AG10803 (cell line): ENCODE results near the gene RAB11FIP3.

Source experiments
- DNase-seq: peaks from one replicate; pipeline ENCODE4 v3.0.0; 2010; ENCODE audit warnings: low read depth
- H3K4me3 ChIP-seq: 2 replicates; pipeline ENCODE4 v1.5.1; 2011; ENCODE audit warnings: mild to moderate bottlenecking, low read length, control low read depth
- CTCF ChIP-seq: conservative IDR thresholded peaks from 2 replicates; pipeline ENCODE4 v1.5.1; 2011; ENCODE audit warnings: mild to moderate bottlenecking, low read length, control low read depth, inconsistent platforms

The RAB11FIP3 gene

DNA sequence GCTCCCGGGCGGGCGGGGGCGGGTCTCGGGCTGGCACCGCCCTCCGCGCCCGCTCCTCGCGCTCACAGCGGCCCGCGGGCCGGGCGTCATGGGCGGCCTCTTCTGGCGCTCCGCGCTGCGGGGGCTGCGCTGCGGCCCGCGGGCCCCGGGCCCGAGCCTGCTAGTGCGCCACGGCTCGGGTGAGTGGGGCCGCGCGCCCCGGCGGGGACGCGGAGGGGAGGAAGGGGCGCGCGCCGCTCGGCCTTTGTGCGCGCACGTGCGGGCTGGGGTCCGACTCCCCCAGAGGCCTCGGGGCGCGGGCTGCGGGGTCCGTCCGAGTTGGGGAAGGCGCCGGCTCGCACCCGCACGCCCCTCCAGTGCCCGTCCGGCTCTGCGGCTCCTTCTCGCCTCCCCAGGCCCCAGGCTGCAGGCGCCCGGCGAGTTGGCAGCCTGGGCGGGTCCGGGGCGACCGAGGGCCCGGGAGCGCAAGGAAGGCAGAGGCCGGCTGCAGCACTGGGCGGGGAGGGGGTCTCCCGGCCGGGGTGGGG lies 28.3 kb upstream of the RAB11FIP3 start, which contains the start of gene NME4:
NME4 (plus strand) TSS at position 65 of the 527 bp plus-strand sequence; CDS start at position 89, 24 bp downstream.
- DNase-seq = no peak
- peak within 1 kb of the TSS; percentile 71 for H3K4me3 ChIP-seq
- no peak for TF ChIP-seq CTCF

GRCh38 chr16:397736-398332 lies 27.6 kb upstream of the RAB11FIP3 start:
- TF ChIP-seq CTCF = peak; percentile 49
- H3K4me3 ChIP-seq = peak overlapping the region; percentile 52
- DNase-seq = peak; percentile 74

- no peak for DNase-seq
- peak overlapping the region; percentile 52; the same call in 1 of the 2 replicates for H3K4me3 ChIP-seq
- no peak for TF ChIP-seq CTCF
Observed at GRCh38 chr16:398561-399339, 26.7 kb upstream of the RAB11FIP3 start.

GRCh38 chr16:399340-400019 lies 26.0 kb upstream of the RAB11FIP3 start:
- TF ChIP-seq CTCF = no peak
- no peak overlapping the region for H3K4me3 ChIP-seq
- no peak for DNase-seq

GRCh38 chr16:400061-400591 lies 25.3 kb upstream of the RAB11FIP3 start:
- DNase-seq = no peak
- H3K4me3 ChIP-seq = peak overlapping the region; percentile 87

More at GRCh38 chr16:400061-400591, 25.3 kb upstream of the RAB11FIP3 start:
- no peak for TF ChIP-seq CTCF
